Hepatocyte (in vitro differentiated cells): ENCODE results near the gene RAB28. TPM values are rescaled to one million over a fixed set of nuclear protein-coding genes. Genes with fewer than 3 reads are reported as not detected.

Experiments
- DNase-seq: peaks from one replicate; pipeline ENCODE4 v3.0.0-alpha.2; 2016; ENCODE audit warnings: low spot score
- H2AFZ ChIP-seq: fragments of 200-600 bp; sonication (generic); 2 replicates; pipeline ENCODE4 v1.6.0; 2016; ENCODE audit warnings: antibody characterized with exemption, mild to moderate bottlenecking
- H3K27ac ChIP-seq: fragments of 200-600 bp; sonication (generic); 2 replicates; pipeline ENCODE4 v1.5.1; 2016; ENCODE audit warnings: mild to moderate bottlenecking
- H3K27me3 ChIP-seq: fragments of 200-600 bp; sonication (generic); 2 replicates; pipeline ENCODE4 v1.6.1; 2016
- H3K36me3 ChIP-seq: fragments of 200-600 bp; sonication (generic); replicated peaks from 2 replicates; pipeline ENCODE4 v1.5.1; 2016; ENCODE audit warnings: low read depth; ENCODE audit not compliant: insufficient read depth
- H3K4me1 ChIP-seq: fragments of 200-600 bp; sonication (generic); 2 replicates; pipeline ENCODE4 v1.5.1; 2016; ENCODE audit warnings: mild to moderate bottlenecking, moderate library complexity; ENCODE audit not compliant: insufficient read depth
- H3K4me2 ChIP-seq: fragments of 200-600 bp; sonication (generic); 2 replicates; pipeline ENCODE4 v1.6.0; 2016
- H3K4me3 ChIP-seq: fragments of 200-600 bp; sonication (generic); 2 replicates; pipeline ENCODE4 v1.5.1; 2016; ENCODE audit warnings: mild to moderate bottlenecking
- H3K79me2 ChIP-seq: fragments of 200-600 bp; sonication (generic); 2 replicates; pipeline ENCODE4 v1.6.0; 2017; ENCODE audit warnings: mild to moderate bottlenecking
- H3K9me2 ChIP-seq: fragments of 200-600 bp; sonication (generic); replicated peaks from 2 replicates; pipeline ENCODE4 v1.6.0; 2017; ENCODE audit warnings: mild to moderate bottlenecking; ENCODE audit not compliant: insufficient read depth
- H3K9me3 ChIP-seq: fragments of 200-600 bp; sonication (generic); 2 replicates; pipeline ENCODE4 v1.5.1; 2016; ENCODE audit warnings: low read depth, mild to moderate bottlenecking
- H4K20me1 ChIP-seq: fragments of 200-600 bp; sonication (generic); 2 replicates; pipeline ENCODE4 v1.6.0; 2016; ENCODE audit warnings: mild to moderate bottlenecking; ENCODE audit not compliant: insufficient read depth, poor library complexity, severe bottlenecking
- CTCF ChIP-seq: fragments of 200-600 bp; sonication (generic); IDR thresholded peaks from 2 replicates; pipeline ENCODE4 v1.5.1; 2016; ENCODE audit warnings: antibody characterized with exemption, mild to moderate bottlenecking; ENCODE audit not compliant: poor library complexity
- EZH2 ChIP-seq: fragments of 200-600 bp; sonication (generic); IDR thresholded peaks from 2 replicates; pipeline ENCODE4 v1.6.1; 2016; ENCODE audit warnings: antibody characterized with exemption, mild to moderate bottlenecking, borderline replicate concordance
- EZH2phosphoT487 ChIP-seq: fragments of 200-600 bp; sonication (generic); IDR thresholded peaks from one replicate; pipeline ENCODE4 v1.6.1; 2018; ENCODE audit warnings: antibody characterized with exemption, mild to moderate bottlenecking, low read depth, moderate library complexity; ENCODE audit not compliant: unreplicated experiment, severe bottlenecking
- WGBS: methylation state at CpG from one replicate; pipeline ENCODE4 v1.1.6; 2016; ENCODE audit warnings: low lambda C conversion rate; ENCODE audit errors: missing lambda C conversion rate; 5-methylcytosine and 5-hydroxymethylcytosine counted together
- polyA plus RNA-seq: library from polyadenylated mRNA; unstranded; fragments of >200 nt; fragmentation: Nextera tagmentation; extraction: Ambion mirVana; gene quantifications from 2 replicates; pipeline ENCODE4 v1.2.1, GENCODE V29; 2016
- total RNA-seq: library from RNA; depleted of rRNA; stranded (reverse); fragments of >200 nt; gene quantifications from 2 replicates; pipeline ENCODE4 v1.2.3, GENCODE V29; 2014

The RAB28 gene
- total and polyA plus RNA-seq, 2 experiments from 2014 or later: 14.5 to 26.1 TPM

GRCh38 chr4:13386405-13387107 lies 97.6 kb downstream of the RAB28 start:
- Histone ChIP-seq H3K79me2 (peaks cover 24% of the 10 kb centered on the region), H2AFZ (no peak overlapping the region), H3K4me2 (no peak overlapping the region), H3K36me3 (no peaks in the 10 kb centered on the region), H3K27me3 (no peaks in the 10 kb centered on the region), H3K9me2 (no peaks in the 10 kb centered on the region), H3K27ac (no peak overlapping the region), H3K4me3 (no peak overlapping the region), H3K4me1 (no peaks in the 10 kb centered on the region), H3K9me3 (no peaks in the 10 kb centered on the region), H4K20me1 (no peaks in the 10 kb centered on the region)
- TF ChIP-seq CTCF: no peak
- no peak for TF ChIP-seq EZH2phosphoT487
- TF ChIP-seq EZH2: no peak
- no peak for DNase-seq

GRCh38 chr4:13384055-13384454 lies 100.1 kb downstream of the RAB28 start:
- no peak overlapping the region for H3K27ac ChIP-seq

GRCh38 chr4:13378973-13379759 lies 105.0 kb downstream of the RAB28 start:
- Histone ChIP-seq H3K4me1 (no peaks in the 10 kb centered on the region), H3K27ac (no peak overlapping the region), H4K20me1 (no peaks in the 10 kb centered on the region), H3K4me3 (no peak overlapping the region), H3K79me2 (no peaks in the 10 kb centered on the region), H3K4me2 (no peak overlapping the region), H3K9me2 (no peaks in the 10 kb centered on the region), H3K9me3 (no peaks in the 10 kb centered on the region), H3K27me3 (no peaks in the 10 kb centered on the region), H3K36me3 (no peaks in the 10 kb centered on the region), H2AFZ (no peak overlapping the region)
- over 99% methylated on average over 9 of the region's 9 CpGs for WGBS
- no peak for DNase-seq
- TF ChIP-seq EZH2phosphoT487: no peak
- TF ChIP-seq EZH2: no peak
- TF ChIP-seq CTCF: no peak

More at GRCh38 chr4:13384055-13384454, 100.1 kb downstream of the RAB28 start:
- no peaks in the 10 kb centered on the region for H4K20me1 ChIP-seq
- no peaks in the 10 kb centered on the region for H3K4me1 ChIP-seq
- H3K79me2 ChIP-seq: peaks cover 18% of the 10 kb centered on the region
- TF ChIP-seq CTCF (no peak), EZH2 (no peak), EZH2phosphoT487 (no peak)
- H3K4me2 ChIP-seq: no peak overlapping the region
- H2AFZ ChIP-seq: no peak overlapping the region
- H3K27me3 ChIP-seq: no peaks in the 10 kb centered on the region
- no peak for DNase-seq
- H3K9me3 ChIP-seq: no peaks in the 10 kb centered on the region
- H3K36me3 ChIP-seq: no peaks in the 10 kb centered on the region
- WGBS: 98% methylated on average over 7 of the region's 7 CpGs
- H3K4me3 ChIP-seq: no peak overlapping the region
- no peaks in the 10 kb centered on the region for H3K9me2 ChIP-seq
